ENCODE data around the gene RASGRF2. TPM values are rescaled to one million over a fixed set of nuclear protein-coding genes. Genes with fewer than 3 reads are reported as not detected.
"Not testable (repeated sequence)": the region's sequence is repeated elsewhere in the genome, so short reads cannot be mapped to it uniquely, and the experiment has no call there.

Gene RASGRF2
- total and polyA plus RNA-seq, 2 of the 13 experiments (the other 11 are each of a cell fraction or from before 2014, with no cell fraction given), result 23.6 to 29.0 TPM

- no peak for TF ChIP-seq STAG1 (CRISPR knock-in tag; IDR thresholded peaks at IDR 0.05)
Observed at GRCh38 chr5:81016116-81016515, 56.0 kb downstream of the RASGRF2 start (continued).

DNA sequence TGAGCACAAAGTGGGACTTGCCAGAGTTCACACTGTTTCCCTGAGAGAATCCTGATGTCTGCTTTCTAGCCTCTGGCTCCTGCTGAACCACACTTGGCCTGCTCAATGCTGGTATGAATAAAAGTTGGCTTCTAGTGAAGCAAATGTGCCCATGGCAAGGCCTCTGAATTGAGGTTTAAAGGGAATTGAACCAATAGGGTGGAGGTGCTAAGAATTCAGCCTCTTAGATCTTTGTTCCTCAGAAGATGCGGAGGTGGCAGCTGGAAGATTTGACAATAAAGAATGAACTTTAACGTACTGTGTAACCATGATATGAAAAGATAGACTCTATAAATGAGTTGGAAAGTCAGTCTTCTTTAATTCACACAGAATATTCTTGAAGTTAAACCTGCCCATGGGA, 57.2 kb downstream of the RASGRF2 start:
- in situ Hi-C loops (cut with HindIII; ENCODE audit: extremely low pct_ligation_motif_present, low pct_unique_long_range_greater_than_20kb), result no loop called here
- BruUV-seq (replicated peaks), result no TSS peak
- H4K20me1 ChIP-seq (ENCODE audit: insufficient read depth, low read length), result no peaks in the 10 kb centered on the region; the same call in 1 of the 2 replicates
- peaks cover 25% of the 10 kb centered on the region for H3K4me1 ChIP-seq (ENCODE audit: insufficient read depth, low read length)
- H3K36me3 ChIP-seq (replicated peaks in 1 of 2; ENCODE audit: control insufficient read depth in 1 of 2, insufficient read depth in 2 of 2, low read length in 2 of 2), result peaks cover 0 to 1% of the 10 kb centered on the region in 2 experiments; a peak in 2 of 5 replicates
- H2AFZ ChIP-seq (ENCODE audit: low read length), result no peak overlapping the region
- no peak overlapping the region for H3K4me2 ChIP-seq (ENCODE audit: low read depth, low read length)
- no peak for ATAC-seq
- TF ChIP-seq PITX1 (CRISPR knock-in tag; IDR thresholded peaks at IDR 0.05) (no peak), NFKBIZ (CRISPR knock-in tag; IDR thresholded peaks at IDR 0.05) (no peak), NAIF1 (CRISPR knock-in tag; IDR thresholded peaks at IDR 0.05; ENCODE audit: borderline replicate concordance) (no peak), HNF4A (CRISPR knock-in tag; IDR thresholded peaks at IDR 0.05) (no peak)
- TF ChIP-seq, protein P1, sequence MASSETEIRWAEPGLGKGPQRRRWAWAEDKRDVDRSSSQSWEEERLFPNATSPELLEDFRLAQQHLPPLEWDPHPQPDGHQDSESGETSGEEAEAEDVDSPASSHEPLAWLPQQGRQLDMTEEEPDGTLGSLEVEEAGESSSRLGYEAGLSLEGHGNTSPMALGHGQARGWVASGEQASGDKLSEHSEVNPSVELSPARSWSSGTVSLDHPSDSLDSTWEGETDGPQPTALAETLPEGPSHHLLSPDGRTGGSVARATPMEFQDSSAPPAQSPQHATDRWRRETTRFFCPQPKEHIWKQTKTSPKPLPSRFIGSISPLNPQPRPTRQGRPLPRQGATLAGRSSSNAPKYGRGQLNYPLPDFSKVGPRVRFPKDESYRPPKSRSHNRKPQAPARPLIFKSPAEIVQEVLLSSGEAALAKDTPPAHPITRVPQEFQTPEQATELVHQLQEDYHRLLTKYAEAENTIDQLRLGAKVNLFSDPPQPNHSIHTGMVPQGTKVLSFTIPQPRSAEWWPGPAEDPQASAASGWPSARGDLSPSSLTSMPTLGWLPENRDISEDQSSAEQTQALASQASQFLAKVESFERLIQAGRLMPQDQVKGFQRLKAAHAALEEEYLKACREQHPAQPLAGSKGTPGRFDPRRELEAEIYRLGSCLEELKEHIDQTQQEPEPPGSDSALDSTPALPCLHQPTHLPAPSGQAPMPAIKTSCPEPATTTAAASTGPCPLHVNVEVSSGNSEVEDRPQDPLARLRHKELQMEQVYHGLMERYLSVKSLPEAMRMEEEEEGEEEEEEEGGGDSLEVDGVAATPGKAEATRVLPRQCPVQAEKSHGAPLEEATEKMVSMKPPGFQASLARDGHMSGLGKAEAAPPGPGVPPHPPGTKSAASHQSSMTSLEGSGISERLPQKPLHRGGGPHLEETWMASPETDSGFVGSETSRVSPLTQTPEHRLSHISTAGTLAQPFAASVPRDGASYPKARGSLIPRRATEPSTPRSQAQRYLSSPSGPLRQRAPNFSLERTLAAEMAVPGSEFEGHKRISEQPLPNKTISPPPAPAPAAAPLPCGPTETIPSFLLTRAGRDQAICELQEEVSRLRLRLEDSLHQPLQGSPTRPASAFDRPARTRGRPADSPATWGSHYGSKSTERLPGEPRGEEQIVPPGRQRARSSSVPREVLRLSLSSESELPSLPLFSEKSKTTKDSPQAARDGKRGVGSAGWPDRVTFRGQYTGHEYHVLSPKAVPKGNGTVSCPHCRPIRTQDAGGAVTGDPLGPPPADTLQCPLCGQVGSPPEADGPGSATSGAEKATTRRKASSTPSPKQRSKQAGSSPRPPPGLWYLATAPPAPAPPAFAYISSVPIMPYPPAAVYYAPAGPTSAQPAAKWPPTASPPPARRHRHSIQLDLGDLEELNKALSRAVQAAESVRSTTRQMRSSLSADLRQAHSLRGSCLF (CRISPR knock-in tag; IDR thresholded peaks at IDR 0.05; ENCODE audit: borderline replicate concordance), result no peak
- H3K9ac ChIP-seq (ENCODE audit: insufficient read depth, low read depth, low read length), result no peak overlapping the region
- no peak for FAIRE-seq
- ChIA-PET POLR2A (no interaction called here), CTCF (ENCODE audit: low intra/inter-chr PET ratio, low total read pairs) (no interaction called here)
- no peak for DNase-seq (ENCODE audit: low spot score)
- H3K27ac ChIP-seq (ENCODE audit: extremely low read length, insufficient read depth, low read length), result no peak overlapping the region
- no peak overlapping the region for H3K4me3 ChIP-seq (replicated peaks in 1 of 3; ENCODE audit: insufficient read depth in 1 of 3, low read depth in 2 of 3, low read length in 3 of 3)
- WGBS (ENCODE audit: low lambda C conversion rate), result 98% methylated on average over 2 of the region's 2 CpGs
- peaks cover 69% of the 10 kb centered on the region for H3K79me2 ChIP-seq (ENCODE audit: insufficient read depth, low read length)
- no peaks in the 10 kb centered on the region for H3K27me3 ChIP-seq (ENCODE audit: control insufficient read depth in 1 of 2, insufficient read depth in 2 of 2, low read length in 2 of 2)
- H3K9me3 ChIP-seq (ENCODE audit: low read length), result no peaks in the 10 kb centered on the region
- intact Hi-C loops (cut with micrococcal nuclease; ENCODE audit: unreplicated experiment), result no loop called here

- WGBS (ENCODE audit: low lambda C conversion rate), result 92% methylated on average over 6 of the region's 6 CpGs
- H2AFZ ChIP-seq (ENCODE audit: low read length); POLR2A ChIA-PET; intact Hi-C loops (cut with micrococcal nuclease; ENCODE audit: unreplicated experiment); in situ Hi-C loops (cut with HindIII; ENCODE audit: extremely low pct_ligation_motif_present, low pct_unique_long_range_greater_than_20kb); H3K4me2 ChIP-seq (ENCODE audit: low read depth, low read length); H3K9me3 ChIP-seq (ENCODE audit: low read length); H3K4me3 ChIP-seq (replicated peaks in 1 of 3; ENCODE audit: insufficient read depth in 1 of 3, low read depth in 2 of 3, low read length in 3 of 3); BruUV-seq (replicated peaks); H3K9ac ChIP-seq (ENCODE audit: insufficient read depth, low read depth, low read length); H3K36me3 ChIP-seq (replicated peaks in 1 of 2; ENCODE audit: control insufficient read depth in 1 of 2, insufficient read depth in 2 of 2, low read length in 2 of 2); CTCF ChIA-PET (ENCODE audit: low intra/inter-chr PET ratio, low total read pairs); H4K20me1 ChIP-seq (ENCODE audit: insufficient read depth, low read length); H3K27me3 ChIP-seq (ENCODE audit: control insufficient read depth in 1 of 2, insufficient read depth in 2 of 2, low read length in 2 of 2); H3K27ac ChIP-seq (ENCODE audit: extremely low read length, insufficient read depth, low read length); FAIRE-seq; DNase-seq (ENCODE audit: low spot score); ATAC-seq: not testable (repeated sequence)
- peaks cover 71% of the 10 kb centered on the region for H3K79me2 ChIP-seq (ENCODE audit: insufficient read depth, low read length)
- peaks cover 37% of the 10 kb centered on the region for H3K4me1 ChIP-seq (ENCODE audit: insufficient read depth, low read length)
Observed at GRCh38 chr5:81018608-81019007, 58.4 kb downstream of the RASGRF2 start.

All from HepG2 (cell line).